Mesendoderm (in vitro differentiated cells): ENCODE measurements around the gene SIGLEC9.

ENCODE experiments used
- DNase-seq: peaks from one replicate; pipeline ENCODE4 v3.0.0; 2013
- H2AK5ac ChIP-seq: 2 replicates; pipeline ENCODE4 v1.6.1; 2013; ENCODE audit warnings: low read length, inconsistent platforms
- H2BK120ac ChIP-seq: 2 replicates; pipeline ENCODE4 v1.6.1; 2013; ENCODE audit warnings: low read depth, mild to moderate bottlenecking, low read length, moderate library complexity, mixed read lengths
- H2BK15ac ChIP-seq: replicated peaks from 2 replicates; pipeline ENCODE4 v1.6.1; 2013; ENCODE audit warnings: low read depth, mild to moderate bottlenecking, moderate library complexity
- H2BK5ac ChIP-seq: 2 replicates; pipeline ENCODE4 v1.6.1; 2013; ENCODE audit warnings: low read length, inconsistent platforms
- H3K18ac ChIP-seq: 2 replicates; pipeline ENCODE4 v1.6.1; 2013; ENCODE audit warnings: mild to moderate bottlenecking, low read length, mixed read lengths
- H3K23ac ChIP-seq: one replicate; pipeline ENCODE4 v1.6.1; 2013; ENCODE audit warnings: low read length
- H3K27ac ChIP-seq: 2 replicates; pipeline ENCODE4 v1.5.1; 2013; ENCODE audit warnings: low read depth, mild to moderate bottlenecking, inconsistent platforms, low read length, moderate library complexity
- H3K27me3 ChIP-seq: 2 replicates; pipeline ENCODE4 v1.6.1; 2013; ENCODE audit warnings: low read length, control low read depth, mild to moderate bottlenecking, inconsistent platforms; ENCODE audit not compliant: insufficient read depth, poor library complexity
- H3K36me3 ChIP-seq: 2 replicates; pipeline ENCODE4 v1.6.1; 2013; ENCODE audit warnings: low read length, inconsistent platforms; ENCODE audit not compliant: control insufficient read depth, insufficient read depth
- H3K4ac ChIP-seq: one replicate; pipeline ENCODE4 v1.6.1; 2013; ENCODE audit warnings: low read depth, mild to moderate bottlenecking, low read length, moderate library complexity
- H3K4me1 ChIP-seq: 2 replicates; pipeline ENCODE4 v1.6.1; 2013; ENCODE audit warnings: low read depth, low read length, inconsistent platforms; ENCODE audit not compliant: control insufficient read depth
- H3K4me2 ChIP-seq: 2 replicates; pipeline ENCODE4 v1.6.1; 2013; ENCODE audit warnings: low read length
- H3K4me3 ChIP-seq: 2 replicates; pipeline ENCODE4 v1.5.1; 2013; ENCODE audit warnings: mild to moderate bottlenecking, low read length
- H3K56ac ChIP-seq: one replicate; pipeline ENCODE4 v1.6.1; 2013; ENCODE audit warnings: low read length
- H3K79me1 ChIP-seq: 2 replicates; pipeline ENCODE4 v1.6.1; 2013; ENCODE audit warnings: low read length, inconsistent platforms
- H3K79me2 ChIP-seq: 2 replicates; pipeline ENCODE4 v1.6.1; 2013; ENCODE audit warnings: mild to moderate bottlenecking, low read length; ENCODE audit not compliant: control insufficient read depth, insufficient read depth
- H3K9ac ChIP-seq: 2 replicates; pipeline ENCODE4 v1.6.1; 2013; ENCODE audit warnings: low read length, inconsistent platforms
- H4K5ac ChIP-seq: one replicate; pipeline ENCODE4 v1.6.1; 2013; ENCODE audit warnings: low read length
- H4K8ac ChIP-seq: one replicate; pipeline ENCODE4 v1.6.1; 2013; ENCODE audit warnings: low read depth, mild to moderate bottlenecking, control low read depth, low read length, moderate library complexity
- WGBS: extraction: QIAGEN DNeasy Blood & Tissue Kit; methylation state at CpG from one replicate; pipeline ENCODE4 v1.1.7; 2013; ENCODE audit warnings: low lambda C conversion rate, missing lambda C conversion rate; ENCODE audit not compliant: insufficient coverage; ENCODE audit errors: extremely low coverage; 5-methylcytosine and 5-hydroxymethylcytosine counted together

The SIGLEC9 gene

GRCh38 chr19:51147663-51148062 is 23.0 kb downstream of the SIGLEC9 start:
- Histone ChIP-seq H4K5ac (no peak overlapping the region), H3K36me3 (no peaks in the 10 kb centered on the region), H3K79me1 (no peaks in the 10 kb centered on the region), H3K27me3 (no peaks in the 10 kb centered on the region), H2BK120ac (no peak overlapping the region), H3K79me2 (no peaks in the 10 kb centered on the region), H2BK15ac (no peak overlapping the region), H3K4me2 (no peak overlapping the region), H3K23ac (no peak overlapping the region), H3K9ac (no peak overlapping the region), H2AK5ac (no peak overlapping the region), H3K4ac (no peak overlapping the region), H3K56ac (no peak overlapping the region), H3K18ac (no peak overlapping the region), H3K4me1 (no peaks in the 10 kb centered on the region), H2BK5ac (no peak overlapping the region), H4K8ac (no peak overlapping the region), H3K4me3 (no peak overlapping the region), H3K27ac (no peak overlapping the region)
- WGBS = no CpG with 5 or more reads among the region's 1 CpG
- DNase-seq = no peak

GRCh38 chr19:51148580-51148979 is 23.9 kb downstream of the SIGLEC9 start:
- Histone ChIP-seq H2BK5ac (no peak overlapping the region), H3K56ac (no peak overlapping the region)
- no CpG with 5 or more reads among the region's 3 CpGs for WGBS

DNA sequence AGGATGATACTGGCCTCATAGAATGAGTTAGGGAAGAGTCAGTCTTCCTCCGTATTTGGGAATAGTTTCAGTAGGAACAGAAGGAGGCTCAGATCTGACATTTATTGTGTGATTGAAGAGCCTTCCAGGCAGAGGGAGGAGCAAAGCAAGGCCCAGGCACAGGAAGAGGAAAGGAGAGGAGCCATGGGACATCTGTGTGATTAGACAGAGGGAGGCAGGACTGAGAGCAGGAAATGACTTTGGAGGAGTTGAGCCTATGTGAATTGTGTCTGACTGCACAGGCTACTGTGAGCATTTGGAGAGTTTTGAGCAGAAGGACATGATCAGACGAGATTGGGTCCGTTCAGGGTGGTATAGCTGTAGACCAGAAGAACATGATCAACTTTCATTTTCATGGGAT is 25.9 kb downstream of the SIGLEC9 start:
- Histone ChIP-seq H3K4me3 (no peak overlapping the region), H3K18ac (no peak overlapping the region), H3K27ac (no peak overlapping the region), H3K79me1 (no peaks in the 10 kb centered on the region), H3K4me1 (no peaks in the 10 kb centered on the region), H4K5ac (no peak overlapping the region), H2BK15ac (no peak overlapping the region), H3K79me2 (no peaks in the 10 kb centered on the region), H3K9ac (no peak overlapping the region), H3K4me2 (no peak overlapping the region), H3K23ac (no peak overlapping the region), H3K56ac (no peak overlapping the region), H4K8ac (no peak overlapping the region), H3K36me3 (no peaks in the 10 kb centered on the region), H3K27me3 (no peaks in the 10 kb centered on the region), H2BK5ac (no peak overlapping the region), H2AK5ac (no peak overlapping the region), H3K4ac (no peak overlapping the region), H2BK120ac (no peak overlapping the region)
- no CpG with 5 or more reads among the region's 3 CpGs for WGBS
- no peak for DNase-seq

More at GRCh38 chr19:51148580-51148979, 23.9 kb downstream of the SIGLEC9 start:
- H2BK15ac ChIP-seq = no peak overlapping the region
- H3K4me3 ChIP-seq = no peak overlapping the region
- no peak overlapping the region for H3K23ac ChIP-seq
- H3K18ac ChIP-seq = no peak overlapping the region
- no peaks in the 10 kb centered on the region for H3K79me2 ChIP-seq
- no peak overlapping the region for H3K4ac ChIP-seq
- no peaks in the 10 kb centered on the region for H3K79me1 ChIP-seq
- H3K4me2 ChIP-seq = no peak overlapping the region
- no peak overlapping the region for H3K9ac ChIP-seq
- no peaks in the 10 kb centered on the region for H3K27me3 ChIP-seq
- no peak overlapping the region for H3K27ac ChIP-seq
- H2AK5ac ChIP-seq = no peak overlapping the region
- no peak overlapping the region for H4K5ac ChIP-seq
- no peaks in the 10 kb centered on the region for H3K36me3 ChIP-seq
- H4K8ac ChIP-seq = no peak overlapping the region
- H3K4me1 ChIP-seq = no peaks in the 10 kb centered on the region
- H2BK120ac ChIP-seq = no peak overlapping the region
- DNase-seq = no peak

DNA sequence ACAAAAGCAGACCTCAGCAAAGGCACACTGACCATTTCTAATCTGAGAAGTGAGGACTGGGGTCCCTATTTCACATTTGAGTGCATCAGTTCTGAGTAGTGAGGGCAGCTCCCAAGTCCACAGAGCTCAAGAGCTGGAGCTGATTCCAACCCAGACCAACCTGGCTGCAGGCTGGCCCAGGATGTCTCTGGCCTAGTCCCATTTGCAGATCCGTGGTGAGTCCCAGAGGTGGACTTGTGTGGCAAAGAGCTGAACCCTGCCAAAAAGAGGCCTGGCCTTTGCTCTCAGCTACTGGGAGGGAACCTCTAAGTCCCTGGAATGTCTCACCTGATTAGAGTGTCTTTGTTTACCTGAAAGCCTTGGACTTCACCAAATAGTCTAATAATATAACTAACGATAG is 32.0 kb downstream of the SIGLEC9 start:
- H3K18ac ChIP-seq = no peak overlapping the region
- H3K36me3 ChIP-seq = no peaks in the 10 kb centered on the region
- no peak overlapping the region for H3K4me2 ChIP-seq
- no peaks in the 10 kb centered on the region for H3K79me1 ChIP-seq
- H2BK120ac ChIP-seq = no peak overlapping the region
- H3K56ac ChIP-seq = no peak overlapping the region
- H3K27me3 ChIP-seq = no peaks in the 10 kb centered on the region
- no peak overlapping the region for H3K23ac ChIP-seq
- H3K9ac ChIP-seq = no peak overlapping the region
- H3K27ac ChIP-seq = no peak overlapping the region
- H2AK5ac ChIP-seq = no peak overlapping the region
- H4K8ac ChIP-seq = no peak overlapping the region
- H3K79me2 ChIP-seq = no peaks in the 10 kb centered on the region
- peak; percentile 74 for DNase-seq
- H4K5ac ChIP-seq = no peak overlapping the region
- H2BK5ac ChIP-seq = no peak overlapping the region
- H2BK15ac ChIP-seq = no peak overlapping the region
- WGBS = no CpG with 5 or more reads among the region's 2 CpGs
- no peaks in the 10 kb centered on the region for H3K4me1 ChIP-seq
- no peak overlapping the region for H3K4me3 ChIP-seq
- H3K4ac ChIP-seq = no peak overlapping the region

GRCh38 chr19:51157265-51157664 is 32.6 kb downstream of the SIGLEC9 start:
- H3K23ac ChIP-seq = no peak overlapping the region
- H3K4ac ChIP-seq = no peak overlapping the region
- no peaks in the 10 kb centered on the region for H3K4me1 ChIP-seq
- H3K56ac ChIP-seq = no peak overlapping the region
- H3K9ac ChIP-seq = no peak overlapping the region
- no peak overlapping the region for H3K27ac ChIP-seq
- H3K18ac ChIP-seq = no peak overlapping the region
- no peak overlapping the region for H3K4me2 ChIP-seq
- H2BK5ac ChIP-seq = no peak overlapping the region
- H3K27me3 ChIP-seq = no peaks in the 10 kb centered on the region
- WGBS = no CpG with 5 or more reads among the region's 2 CpGs
- H3K4me3 ChIP-seq = no peak overlapping the region
- no peaks in the 10 kb centered on the region for H3K79me2 ChIP-seq
- no peaks in the 10 kb centered on the region for H3K79me1 ChIP-seq
- no peaks in the 10 kb centered on the region for H3K36me3 ChIP-seq
- H2BK15ac ChIP-seq = no peak overlapping the region
- no peak overlapping the region for H4K5ac ChIP-seq
- DNase-seq = no peak
- H2AK5ac ChIP-seq = no peak overlapping the region
- H4K8ac ChIP-seq = no peak overlapping the region
- H2BK120ac ChIP-seq = no peak overlapping the region

- Histone ChIP-seq H2AK5ac (no peak overlapping the region), H3K36me3 (no peaks in the 10 kb centered on the region), H3K27me3 (no peaks in the 10 kb centered on the region), H4K8ac (no peak overlapping the region), H4K5ac (no peak overlapping the region), H3K18ac (no peak overlapping the region), H3K4me1 (no peaks in the 10 kb centered on the region), H3K4me2 (no peak overlapping the region), H3K27ac (no peak overlapping the region), H3K79me2 (no peaks in the 10 kb centered on the region), H3K4ac (no peak overlapping the region), H2BK5ac (no peak overlapping the region), H3K9ac (no peak overlapping the region), H2BK120ac (no peak overlapping the region), H3K4me3 (no peak overlapping the region), H2BK15ac (no peak overlapping the region), H3K23ac (no peak overlapping the region), H3K79me1 (no peaks in the 10 kb centered on the region), H3K56ac (no peak overlapping the region)
- DNase-seq = peak; percentile 81
- WGBS = no CpG with 5 or more reads among the region's 7 CpGs
Measured at GRCh38 chr19:51158474-51159129, 33.9 kb downstream of the SIGLEC9 start.
